Muscle of arm (tissue), 12 donors: ENCODE results near the gene ZFPM1. TPM values are rescaled to one million over a fixed set of nuclear protein-coding genes. Genes with fewer than 3 reads are reported as not detected.

ENCODE experiments used
- DNase-seq: peaks from one replicate; pipeline ENCODE4 v3.0.0-alpha.2; 2013
- polyA plus RNA-seq, 12 donors: library from polyadenylated mRNA; unstranded; fragments of 120-200 nt; gene quantifications; one replicate each; pipeline ENCODE4 v1.2.1, GENCODE V29; 2013; ENCODE audit not compliant: insufficient read length in 12 of 12

ZFPM1 gene
- polyA plus RNA-seq, 12 donors, result 0.74 to 3.9 (median 1.1) TPM; not detected in 2

DNA sequence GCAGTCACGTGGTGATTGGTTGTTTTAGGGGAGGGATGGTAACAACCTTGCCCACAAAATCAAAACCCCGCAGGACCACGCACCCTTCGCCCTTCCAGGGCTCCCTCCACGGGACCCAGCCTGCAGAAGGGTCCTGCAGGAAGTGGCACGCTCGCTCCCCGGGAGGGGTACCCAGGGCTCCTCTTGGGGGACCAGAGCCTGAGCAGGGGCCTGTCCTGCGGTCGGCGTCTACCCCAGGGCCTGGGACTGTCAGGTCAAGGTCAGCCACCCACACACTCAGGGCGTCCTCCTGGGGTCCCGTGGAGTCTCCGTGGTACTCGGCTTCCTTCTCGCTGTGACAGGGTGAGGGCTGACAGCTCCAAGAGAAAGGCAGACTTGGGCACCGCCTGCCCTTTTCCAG, 36.4 kb upstream of the ZFPM1 start:
- no peak for DNase-seq

DNA sequence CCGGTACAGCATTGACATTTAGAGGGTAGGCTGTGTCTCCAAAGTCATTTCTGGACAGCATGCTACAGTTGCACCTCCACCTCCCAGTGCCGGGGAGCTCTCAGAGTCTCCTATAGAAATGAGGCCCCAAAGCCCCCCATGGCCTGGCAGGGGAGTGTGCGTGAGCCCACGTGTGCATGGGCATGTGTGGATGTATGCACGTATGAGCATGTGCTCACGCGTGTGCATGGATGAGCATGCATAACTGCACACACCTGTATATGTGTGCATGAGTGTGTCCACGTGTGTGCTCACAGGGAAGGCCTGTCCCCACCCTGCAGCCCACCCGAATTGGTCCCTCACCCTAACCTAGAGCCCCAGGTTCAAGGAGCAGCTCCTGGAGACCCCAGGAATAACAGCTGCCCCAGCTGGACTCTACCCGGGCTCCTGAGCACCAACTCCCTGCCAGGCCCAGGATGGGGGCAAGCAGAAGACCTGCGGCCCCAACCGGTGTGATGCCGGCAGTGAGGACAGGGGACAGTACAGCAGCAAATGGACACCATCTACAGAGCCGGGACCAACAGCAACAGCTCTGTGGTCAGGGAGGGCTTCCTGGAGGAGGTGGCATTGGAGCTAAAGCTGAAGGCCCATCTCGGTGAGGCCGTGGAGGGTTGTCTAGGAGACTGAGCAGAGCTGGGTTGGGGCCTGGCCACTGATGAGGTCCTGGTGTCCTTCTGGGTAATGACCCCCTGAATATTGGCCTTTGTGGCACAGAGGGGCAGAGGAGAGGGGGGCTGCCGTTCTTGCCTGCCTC, 35.2 kb upstream of the ZFPM1 start:
- no peak for DNase-seq

DNA sequence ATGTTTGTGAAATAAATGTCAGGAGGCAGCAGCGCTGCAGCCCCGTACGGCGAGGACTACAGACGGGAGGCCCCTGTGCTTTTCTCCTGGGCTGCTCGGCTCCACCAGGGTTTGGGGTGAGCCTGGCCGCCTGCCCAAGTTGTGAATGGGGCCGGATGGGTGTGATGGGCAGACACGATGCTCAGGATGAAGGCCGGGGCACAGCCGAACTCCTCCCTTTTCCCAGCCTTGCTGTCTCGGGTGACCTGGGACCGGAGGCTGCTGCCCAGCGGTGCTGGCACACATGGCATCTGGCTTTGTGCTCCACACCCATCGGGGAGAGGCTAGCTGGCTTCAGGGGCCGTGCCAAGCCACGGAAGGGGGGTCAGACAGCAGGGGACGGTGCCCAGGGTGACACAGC, 34.2 kb upstream of the ZFPM1 start:
- DNase-seq, result no peak

DNA sequence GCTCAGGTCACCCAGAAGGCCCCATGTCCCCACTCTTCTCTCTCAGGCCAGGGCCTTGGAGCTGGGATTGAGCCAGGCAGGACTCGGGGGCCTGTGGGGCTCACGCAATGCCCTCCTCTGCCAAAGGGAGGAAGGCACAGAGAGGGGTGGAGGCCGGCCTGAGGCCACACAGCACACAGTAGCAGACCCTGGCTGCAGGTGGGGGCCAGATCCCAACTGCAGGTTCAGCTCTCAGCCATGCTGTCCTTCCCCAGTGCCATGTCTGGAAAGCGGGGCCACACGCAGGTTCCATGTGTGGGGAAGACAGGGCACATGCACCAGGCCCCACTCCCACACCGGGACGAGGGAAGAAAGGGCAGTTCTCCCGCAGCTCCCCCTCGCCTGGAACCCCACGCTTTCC, 33.3 kb upstream of the ZFPM1 start:
- DNase-seq, result no peak

DNA sequence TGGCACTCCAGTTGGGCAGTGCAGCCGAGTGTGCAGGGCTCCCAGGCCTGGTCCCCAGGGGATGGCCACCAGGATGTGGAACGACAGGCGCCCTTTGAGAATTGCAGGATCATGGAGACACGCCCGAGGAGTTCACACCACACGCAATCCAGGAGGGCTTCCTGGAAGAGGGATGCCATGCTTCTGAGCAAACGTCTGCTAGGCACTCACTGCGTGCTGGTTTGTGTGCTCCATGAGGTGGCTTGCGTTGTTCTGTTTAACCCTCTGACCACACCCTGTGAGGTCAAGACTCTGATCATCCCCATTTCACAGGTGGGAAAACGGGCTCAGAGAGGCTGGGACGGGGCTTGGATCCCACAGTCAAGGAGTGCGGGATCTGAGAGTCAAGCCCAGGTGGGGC, 32.6 kb upstream of the ZFPM1 start:
- DNase-seq, result no peak

DNA sequence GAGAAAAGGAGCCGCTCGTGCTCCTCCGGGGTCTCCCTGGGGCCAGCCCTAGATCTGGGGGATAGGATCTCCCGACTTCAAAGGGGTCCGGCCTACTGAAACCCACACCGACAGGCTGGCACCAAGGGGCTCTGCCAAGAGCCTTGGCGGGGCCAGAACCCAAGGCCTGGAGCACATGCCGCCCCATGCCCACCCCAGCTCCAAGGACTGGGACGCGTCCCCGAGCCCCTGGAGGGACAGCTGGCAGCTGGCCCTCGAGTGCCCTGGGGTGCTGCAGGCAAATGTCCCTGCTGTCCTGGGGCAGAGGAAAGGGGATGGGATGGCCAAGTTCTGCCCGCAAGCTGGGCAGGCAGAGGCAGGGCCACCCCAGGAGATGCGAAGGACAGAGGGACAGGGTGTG, 31.8 kb upstream of the ZFPM1 start:
- no peak for DNase-seq

DNA sequence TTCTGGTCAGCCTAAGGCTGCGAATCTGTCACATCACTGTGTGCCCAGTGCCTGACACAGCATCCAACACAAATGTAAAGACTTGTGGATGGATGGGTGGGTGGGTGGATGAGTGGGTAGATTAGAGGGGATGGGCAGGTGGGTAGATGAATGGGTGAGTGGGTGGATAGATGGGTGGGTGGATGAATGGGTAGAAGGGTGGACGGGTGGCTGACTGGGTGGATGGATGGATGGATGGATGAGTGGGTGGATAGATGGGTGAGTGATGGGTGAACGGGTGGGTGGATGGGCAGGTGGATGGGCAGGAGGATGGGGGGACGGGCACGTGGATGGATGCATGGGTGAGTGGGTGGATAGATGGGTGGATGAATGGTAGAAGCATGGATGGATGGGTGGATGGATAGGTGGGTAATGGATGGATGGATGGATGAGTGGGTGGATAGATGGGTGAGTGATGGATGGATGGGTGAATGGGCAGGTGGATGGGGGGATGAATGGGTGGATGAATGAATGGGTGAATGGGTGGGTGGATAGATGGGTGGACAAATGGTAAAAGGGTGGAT, 31.1 kb upstream of the ZFPM1 start:
- DNase-seq, result no peak

DNA sequence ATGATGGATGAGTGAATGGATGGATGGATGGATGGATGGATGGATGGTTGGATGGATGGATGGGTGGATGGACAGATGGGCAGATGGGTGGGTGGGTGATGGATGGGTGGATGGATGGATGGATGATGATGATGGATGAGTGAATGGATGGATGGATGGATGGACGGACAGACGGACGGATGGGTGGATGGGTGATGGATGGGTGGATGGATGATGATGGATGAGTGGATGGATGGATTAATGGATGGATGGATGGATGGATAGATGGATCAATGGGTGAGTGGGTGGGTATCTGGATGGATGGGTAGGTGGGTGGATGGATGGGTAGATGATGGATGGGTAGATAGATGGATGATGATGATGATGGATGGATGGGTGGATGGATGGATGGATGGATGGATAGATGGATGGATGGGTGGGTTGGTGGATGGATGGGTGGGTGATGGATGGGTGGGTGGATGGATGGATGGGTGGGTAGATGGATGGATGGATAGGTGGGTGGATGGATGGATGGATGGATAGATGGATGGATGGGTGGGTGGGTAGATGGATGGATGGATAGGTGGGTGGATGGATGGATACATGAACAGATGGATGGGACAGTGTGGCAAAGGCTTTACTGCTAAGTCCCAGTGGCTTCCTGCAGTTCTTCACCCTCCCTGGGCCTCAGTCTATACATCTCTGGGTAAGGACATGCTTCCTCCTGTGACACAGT, 30.2 kb upstream of the ZFPM1 start:
- DNase-seq, result no peak

DNA sequence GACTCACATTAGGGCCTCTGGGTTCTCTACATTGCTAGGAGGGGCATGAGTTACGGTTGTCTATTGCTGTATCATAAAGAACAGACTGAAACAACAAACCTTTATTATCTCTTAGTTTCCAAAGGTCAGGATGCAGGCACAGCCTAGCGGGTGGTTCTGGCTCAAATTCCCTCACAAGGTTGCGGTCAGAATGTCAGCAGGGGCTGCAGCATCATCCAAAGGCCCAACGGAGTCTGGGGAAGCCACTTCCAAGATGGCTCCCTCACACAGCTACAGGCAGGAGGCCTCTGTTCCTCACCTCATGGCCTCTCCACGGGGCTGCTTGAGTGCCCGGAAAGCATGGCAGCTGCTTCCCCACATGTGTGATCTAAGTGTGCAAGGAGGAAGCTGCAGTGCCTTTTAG, 29.6 kb upstream of the ZFPM1 start:
- no peak for DNase-seq

DNA sequence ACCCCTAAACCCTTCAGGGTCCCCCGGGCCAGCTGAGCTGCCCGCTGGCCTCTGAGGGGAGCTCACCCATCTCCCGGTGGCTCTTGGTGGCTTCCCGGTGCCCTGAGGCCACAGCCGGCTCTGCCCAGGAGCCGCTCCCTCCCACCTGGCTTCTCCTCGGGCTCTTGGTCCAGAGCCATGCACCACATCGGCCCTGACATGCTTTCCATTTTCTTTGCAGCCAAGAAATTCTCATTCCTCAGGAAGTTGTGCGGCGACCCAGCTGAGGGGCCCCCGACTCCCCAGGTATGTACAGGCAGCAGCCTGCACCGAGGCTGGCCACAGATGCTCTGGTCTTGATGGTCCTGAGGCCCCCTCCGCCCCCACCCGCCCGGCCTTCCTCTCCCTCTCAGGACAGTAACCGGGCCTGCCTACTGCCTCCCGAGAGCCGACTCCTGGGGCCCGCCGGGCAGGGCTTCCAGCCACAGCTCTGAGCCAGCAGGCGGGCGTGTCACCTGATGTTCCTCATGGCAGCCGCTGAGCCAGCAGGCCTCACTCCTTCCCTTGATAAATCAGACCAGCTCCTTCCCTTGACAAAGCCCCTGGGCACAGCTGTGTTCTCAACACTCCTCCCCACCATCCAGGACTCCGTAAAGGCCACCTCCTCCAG, 28.4 kb upstream of the ZFPM1 start:
- DNase-seq, result no peak

DNA sequence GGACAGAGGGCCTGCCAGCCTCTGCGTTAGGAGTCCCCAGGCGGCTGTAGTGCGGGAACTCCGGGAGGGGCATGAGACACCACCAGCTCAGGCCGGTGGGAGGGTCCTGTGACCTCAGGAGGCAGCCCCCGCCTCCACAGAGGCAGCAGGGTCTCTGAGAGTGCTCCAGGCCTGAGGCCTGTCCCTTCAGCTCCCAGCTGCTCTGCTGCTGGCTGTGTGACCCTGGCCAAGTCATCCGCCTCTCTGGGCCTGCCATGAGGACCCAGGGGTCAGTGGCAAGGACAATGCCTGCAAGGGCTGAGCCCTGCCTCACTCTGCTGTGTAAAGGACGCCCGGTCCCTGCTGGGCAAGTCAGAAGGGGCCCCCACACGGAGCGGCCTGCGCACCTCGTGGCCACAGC, 27.1 kb upstream of the ZFPM1 start:
- no peak for DNase-seq

DNA sequence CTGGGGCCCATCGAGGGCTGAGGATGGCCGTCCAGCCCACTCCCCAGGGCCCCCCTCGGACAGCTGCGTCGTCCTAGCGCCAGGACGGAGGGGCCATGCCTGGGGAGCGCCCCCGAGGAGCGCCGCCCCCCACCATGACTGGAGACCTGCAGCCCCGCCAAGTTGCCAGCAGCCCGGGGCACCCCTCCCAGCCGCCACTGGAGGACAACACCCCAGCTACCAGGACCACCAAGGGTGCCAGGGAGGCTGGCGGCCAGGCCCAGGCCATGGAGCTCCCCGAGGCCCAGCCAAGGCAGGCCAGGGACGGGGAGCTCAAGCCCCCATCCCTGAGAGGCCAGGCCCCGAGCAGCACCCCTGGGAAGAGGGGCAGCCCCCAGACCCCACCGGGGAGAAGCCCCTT, 25.7 kb upstream of the ZFPM1 start:
- no peak for DNase-seq

DNA sequence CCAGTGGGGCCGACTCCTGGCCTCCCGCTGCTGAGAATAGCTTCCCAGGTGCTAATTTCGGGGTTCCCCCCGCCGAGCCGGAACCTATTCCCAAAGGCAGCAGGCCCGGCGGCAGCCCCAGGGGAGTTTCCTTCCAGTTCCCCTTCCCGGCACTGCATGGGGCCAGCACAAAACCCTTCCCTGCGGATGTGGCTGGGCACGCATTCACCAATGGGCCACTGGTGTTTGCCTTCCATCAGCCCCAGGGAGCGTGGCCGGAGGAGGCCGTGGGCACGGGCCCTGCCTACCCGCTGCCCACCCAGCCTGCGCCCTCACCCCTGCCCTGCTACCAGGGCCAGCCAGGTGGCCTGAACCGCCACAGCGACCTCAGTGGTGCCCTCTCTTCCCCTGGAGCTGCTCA, 24.9 kb upstream of the ZFPM1 start:
- no peak for DNase-seq

DNA sequence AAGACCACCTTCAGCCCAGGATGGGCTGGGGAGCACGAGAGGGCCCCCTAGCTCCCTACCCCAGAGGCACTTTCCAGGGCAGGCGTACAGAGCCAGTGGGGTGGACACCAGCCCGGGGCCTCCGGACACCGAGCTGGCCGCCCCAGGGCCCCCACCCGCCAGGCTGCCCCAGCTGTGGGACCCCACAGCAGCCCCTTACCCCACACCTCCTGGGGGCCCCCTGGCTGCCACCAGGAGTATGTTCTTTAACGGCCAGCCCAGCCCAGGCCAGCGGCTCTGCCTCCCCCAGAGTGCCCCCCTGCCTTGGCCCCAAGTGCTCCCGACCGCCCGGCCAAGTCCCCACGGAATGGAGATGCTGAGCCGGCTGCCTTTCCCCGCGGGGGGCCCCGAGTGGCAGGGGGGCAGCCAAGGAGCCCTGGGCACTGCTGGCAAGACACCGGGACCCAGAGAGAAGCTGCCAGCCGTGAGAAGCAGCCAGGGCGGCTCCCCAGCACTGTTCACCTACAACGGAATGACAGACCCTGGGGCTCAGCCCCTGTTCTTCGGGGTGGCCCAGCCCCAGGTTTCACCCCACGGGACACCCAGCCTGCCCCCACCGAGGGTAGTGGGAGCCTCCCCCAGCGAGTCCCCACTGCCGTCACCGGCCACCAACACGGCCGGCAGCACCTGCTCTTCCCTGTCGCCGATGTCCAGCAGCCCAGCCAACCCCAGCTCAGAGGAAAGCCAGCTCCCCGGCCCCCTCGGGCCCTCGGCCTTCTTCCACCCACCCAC, 24.3 kb upstream of the ZFPM1 start:
- DNase-seq, result no peak

DNA sequence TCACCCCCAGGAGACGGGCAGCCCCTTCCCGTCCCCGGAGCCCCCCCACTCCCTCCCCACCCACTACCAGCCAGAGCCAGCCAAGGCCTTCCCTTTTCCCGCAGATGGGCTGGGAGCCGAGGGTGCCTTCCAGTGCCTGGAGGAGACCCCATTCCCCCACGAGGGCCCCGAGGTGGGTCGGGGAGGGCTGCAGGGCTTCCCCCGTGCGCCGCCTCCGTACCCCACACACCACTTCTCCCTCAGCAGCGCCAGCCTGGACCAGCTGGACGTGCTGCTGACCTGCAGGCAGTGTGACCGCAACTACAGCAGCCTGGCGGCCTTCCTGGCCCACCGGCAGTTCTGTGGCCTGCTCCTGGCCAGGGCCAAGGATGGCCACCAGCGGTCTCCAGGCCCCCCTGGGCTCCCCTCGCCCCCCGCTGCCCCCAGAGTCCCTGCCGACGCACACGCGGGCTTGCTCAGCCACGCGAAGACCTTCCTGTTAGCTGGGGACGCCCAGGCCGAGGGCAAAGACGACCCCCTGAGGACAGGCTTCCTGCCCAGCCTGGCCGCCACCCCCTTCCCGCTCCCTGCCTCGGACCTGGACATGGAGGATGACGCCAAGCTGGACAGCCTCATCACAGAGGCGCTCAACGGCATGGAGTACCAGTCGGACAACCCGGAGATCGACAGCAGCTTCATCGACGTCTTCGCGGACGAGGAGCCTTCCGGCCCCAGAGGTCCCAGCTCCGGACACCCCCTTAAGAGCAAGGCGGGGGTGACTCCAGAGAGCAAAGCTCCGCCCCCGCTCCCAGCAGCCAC, 23.5 kb upstream of the ZFPM1 start:
- DNase-seq, result no peak

DNA sequence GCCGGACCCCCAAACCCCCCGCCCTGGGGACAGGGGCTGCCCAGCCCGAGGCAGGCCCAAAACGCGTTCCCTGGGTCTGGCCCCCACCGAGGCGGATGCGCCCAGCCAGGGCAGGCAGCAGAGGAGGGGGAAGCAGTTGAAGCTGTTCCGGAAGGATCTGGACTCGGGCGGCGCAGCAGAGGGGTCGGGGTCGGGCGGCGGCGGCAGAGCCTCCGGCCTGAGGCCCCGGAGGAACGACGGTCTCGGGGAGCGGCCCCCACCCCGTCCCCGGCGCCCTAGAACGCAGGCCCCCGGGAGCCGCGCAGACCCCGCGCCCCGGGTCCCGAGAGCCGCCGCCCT, 22.9 kb upstream of the ZFPM1 start:
- DNase-seq, result no peak

DNA sequence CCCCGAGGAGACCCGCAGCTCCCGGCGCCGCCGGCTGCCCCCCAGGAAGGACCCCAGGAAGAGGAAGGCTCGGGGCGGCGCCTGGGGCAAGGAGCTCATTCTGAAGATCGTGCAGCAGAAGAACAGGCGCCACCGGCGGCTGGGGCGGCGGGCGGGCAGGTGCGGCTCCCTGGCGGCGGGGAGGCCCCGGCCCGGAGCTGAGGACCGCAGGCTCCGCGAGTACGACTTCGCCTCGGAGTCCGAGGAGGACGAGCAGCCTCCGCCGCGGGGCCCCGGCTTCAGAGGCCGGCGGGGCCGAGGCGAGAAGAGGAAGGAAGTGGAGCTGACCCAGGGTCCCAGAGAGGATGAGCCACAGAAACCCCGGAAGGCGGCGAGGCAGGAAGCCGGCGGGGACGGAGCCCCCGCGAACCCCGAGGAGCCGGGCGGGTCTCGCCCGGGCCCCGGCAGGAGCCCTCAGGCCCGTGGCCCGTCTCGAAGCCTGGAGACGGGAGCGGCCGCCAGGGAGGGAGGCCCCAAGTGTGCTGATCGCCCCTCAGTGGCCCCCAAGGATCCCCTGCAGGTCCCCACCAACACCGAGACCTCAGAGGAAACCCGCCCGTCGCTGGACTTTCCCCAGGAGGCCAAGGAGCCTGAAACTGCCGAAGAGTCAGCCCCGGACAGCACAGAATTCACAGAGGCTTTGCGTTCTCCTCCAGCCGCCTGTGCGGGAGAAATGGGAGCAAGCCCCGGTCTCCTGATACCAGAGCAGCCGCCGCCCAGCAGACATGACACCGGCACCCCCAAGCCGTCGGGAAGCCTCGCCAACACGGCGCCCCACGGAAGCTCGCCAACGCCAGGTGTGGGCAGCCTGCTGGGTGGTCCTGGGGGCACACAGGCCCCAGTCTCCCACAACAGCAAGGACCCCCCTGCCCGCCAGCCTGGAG, 22.3 kb upstream of the ZFPM1 start:
- DNase-seq, result no peak

DNA sequence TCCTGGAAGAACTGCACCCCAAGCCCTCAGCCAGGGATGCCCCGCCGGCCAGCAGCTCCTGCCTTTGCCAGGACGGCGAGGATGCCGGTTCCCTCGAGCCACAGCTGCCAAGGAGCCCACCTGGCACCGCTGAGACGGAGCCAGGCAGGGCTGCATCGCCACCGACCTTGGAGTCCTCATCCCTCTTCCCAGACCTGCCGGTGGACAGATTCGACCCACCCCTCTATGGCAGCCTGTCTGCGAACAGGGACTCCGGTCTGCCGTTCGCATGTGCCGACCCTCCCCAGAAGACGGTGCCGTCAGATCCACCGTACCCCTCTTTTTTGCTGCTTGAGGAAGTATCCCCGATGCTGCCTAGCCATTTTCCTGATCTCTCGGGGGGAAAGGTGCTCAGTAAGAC, 21.4 kb upstream of the ZFPM1 start:
- DNase-seq, result no peak

DNA sequence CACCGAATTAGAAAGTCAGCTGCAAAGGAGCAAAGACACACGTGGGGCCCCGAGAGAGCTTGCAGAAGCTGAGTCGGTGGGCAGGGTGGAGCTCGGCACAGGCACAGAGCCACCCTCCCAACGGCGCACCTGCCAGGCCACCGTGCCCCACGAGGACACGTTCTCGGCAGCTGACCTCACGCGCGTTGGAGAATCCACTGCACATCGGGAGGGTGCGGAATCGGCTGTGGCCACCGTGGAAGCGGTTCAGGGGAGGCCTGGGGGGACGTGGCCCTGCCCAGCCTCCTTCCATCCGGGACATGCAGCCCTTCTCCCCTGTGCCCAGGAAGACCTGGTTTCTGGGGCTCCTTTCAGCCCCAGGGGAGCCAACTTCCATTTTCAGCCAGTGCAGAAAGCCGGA, 20.9 kb upstream of the ZFPM1 start:
- no peak for DNase-seq

DNA sequence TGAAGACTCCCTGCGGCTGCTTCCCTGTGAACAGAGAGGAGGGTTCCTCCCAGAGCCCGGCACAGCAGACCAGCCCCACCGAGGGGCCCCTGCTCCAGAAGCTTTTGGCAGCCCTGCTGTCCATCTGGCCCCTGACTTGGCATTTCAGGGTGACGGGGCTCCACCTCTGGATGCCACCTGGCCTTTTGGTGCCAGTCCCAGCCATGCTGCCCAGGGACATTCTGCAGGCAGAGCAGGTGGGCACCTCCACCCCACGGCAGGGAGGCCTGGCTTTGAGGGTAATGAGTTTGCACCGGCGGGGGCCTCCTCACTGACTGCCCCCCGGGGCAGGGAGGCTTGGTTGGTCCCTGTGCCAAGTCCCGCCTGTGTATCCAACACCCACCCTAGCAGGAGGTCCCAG, 20.3 kb upstream of the ZFPM1 start:
- DNase-seq, result no peak
